ENCODE measurements around the gene RLN1. TPM values are rescaled to one million over a fixed set of nuclear protein-coding genes. Genes with fewer than 3 reads are reported as not detected.
"Not testable (repeated sequence)": the region's sequence is repeated elsewhere in the genome, so short reads cannot be mapped to it uniquely, and the experiment has no call there.

Gene RLN1
- total RNA-seq, 1 experiment from 2014 or later = not detected

- Histone ChIP-seq H3K9me3 (no peaks in the 10 kb centered on the region), H3K4me1 (no peaks in the 10 kb centered on the region), H3K4me3 (ENCODE audit: low read depth, low read length) (no peak overlapping the region), H3K36me3 (ENCODE audit: control insufficient read depth, insufficient read depth, low read length) (no peaks in the 10 kb centered on the region), H3K27me3 (replicated peaks; ENCODE audit: control insufficient read depth, insufficient read depth, low read length) (no peaks in the 10 kb centered on the region)
- Mint-ChIP-seq H3K27me3 (ENCODE audit: insufficient read depth, unreplicated experiment) (peaks cover 16% of the 10 kb centered on the region), H3K4me3 (ENCODE audit: unreplicated experiment) (no peak overlapping the region), H3K9me3 (ENCODE audit: unreplicated experiment) (peaks cover 10% of the 10 kb centered on the region), H3K27ac (ENCODE audit: unreplicated experiment) (no peak overlapping the region), H3K4me1 (ENCODE audit: low read depth, unreplicated experiment) (no peaks in the 10 kb centered on the region), H3K36me3 (ENCODE audit: insufficient read depth, unreplicated experiment) (no peaks in the 10 kb centered on the region)
- CTCF ChIA-PET = no interaction called here
- intact Hi-C loops (cut with micrococcal nuclease; ENCODE audit: unreplicated experiment) = no loop called here
- POLR2A ChIA-PET = no interaction called here
- no TSS peak for BruUV-seq (replicated peaks)
- TF ChIP-seq, protein P1, sequence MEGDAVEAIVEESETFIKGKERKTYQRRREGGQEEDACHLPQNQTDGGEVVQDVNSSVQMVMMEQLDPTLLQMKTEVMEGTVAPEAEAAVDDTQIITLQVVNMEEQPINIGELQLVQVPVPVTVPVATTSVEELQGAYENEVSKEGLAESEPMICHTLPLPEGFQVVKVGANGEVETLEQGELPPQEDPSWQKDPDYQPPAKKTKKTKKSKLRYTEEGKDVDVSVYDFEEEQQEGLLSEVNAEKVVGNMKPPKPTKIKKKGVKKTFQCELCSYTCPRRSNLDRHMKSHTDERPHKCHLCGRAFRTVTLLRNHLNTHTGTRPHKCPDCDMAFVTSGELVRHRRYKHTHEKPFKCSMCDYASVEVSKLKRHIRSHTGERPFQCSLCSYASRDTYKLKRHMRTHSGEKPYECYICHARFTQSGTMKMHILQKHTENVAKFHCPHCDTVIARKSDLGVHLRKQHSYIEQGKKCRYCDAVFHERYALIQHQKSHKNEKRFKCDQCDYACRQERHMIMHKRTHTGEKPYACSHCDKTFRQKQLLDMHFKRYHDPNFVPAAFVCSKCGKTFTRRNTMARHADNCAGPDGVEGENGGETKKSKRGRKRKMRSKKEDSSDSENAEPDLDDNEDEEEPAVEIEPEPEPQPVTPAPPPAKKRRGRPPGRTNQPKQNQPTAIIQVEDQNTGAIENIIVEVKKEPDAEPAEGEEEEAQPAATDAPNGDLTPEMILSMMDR (IDR thresholded peaks at IDR 0.05; ENCODE audit: insufficient read depth in 1 of 2, low read depth in 1 of 2, low read length in 1 of 2, severe bottlenecking in 1 of 2, unreplicated experiment in 1 of 2) = no peak
- no peak for DNase-seq
These were observed 28.8 kb downstream of the RLN1 start for GRCh38 chr9:5310851-5311250.

- CTCF ChIA-PET = no interaction called here
These were observed 33.9 kb downstream of the RLN1 start for GRCh38 chr9:5305741-5306140.

DNA sequence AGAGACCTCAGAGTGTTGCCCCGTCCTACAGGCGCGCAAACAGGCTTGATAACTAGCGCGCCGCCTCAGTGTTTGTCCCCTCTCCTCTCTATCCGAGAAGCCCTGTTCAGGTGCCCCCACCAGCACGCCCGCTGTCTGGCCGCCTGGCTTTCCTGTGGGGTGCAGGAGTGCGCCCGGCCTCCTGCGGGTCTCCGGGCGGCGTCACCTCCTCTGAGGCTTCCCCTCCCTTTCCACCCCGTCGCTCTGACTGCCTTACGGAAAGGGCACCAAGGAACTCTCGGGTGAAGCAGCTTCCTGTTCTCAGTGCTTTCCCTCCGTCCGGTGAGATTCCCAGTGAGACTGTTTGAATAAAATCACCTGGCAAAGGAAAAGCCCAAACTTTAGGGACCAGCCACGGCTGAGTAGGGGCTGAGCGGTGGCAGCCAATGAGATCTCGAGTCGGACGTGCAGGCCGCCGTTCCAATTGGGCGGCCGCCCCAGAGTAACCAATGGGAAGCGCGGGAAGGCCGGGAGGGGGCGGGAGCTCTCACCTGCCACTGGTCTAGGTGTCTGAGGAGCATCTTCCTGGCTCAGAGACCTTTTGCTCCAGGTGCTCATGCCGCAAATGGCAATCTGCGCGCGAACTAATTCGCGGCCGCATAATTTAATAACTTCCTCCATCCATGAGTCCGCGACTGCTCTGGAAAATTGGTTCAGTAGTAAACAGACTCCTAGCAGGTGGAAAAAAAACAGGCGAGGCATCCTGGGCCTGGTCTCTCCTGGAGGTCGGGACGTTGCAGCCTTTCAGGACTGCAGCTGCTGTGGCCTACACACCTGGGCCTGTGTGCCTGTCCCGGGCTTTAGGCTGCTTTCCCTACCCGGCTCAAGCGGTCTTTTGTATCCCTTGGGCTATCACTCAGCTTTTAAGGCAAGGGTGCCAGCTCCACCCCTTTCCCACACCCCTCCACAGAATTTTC is 35.6 kb downstream of the RLN1 start, which contains the start of gene RLN2:
RLN2 (minus strand) TSS at position 877 of the 956 bp plus-strand sequence; CDS start at position 741, 136 bp downstream.
- H3K9me3 ChIP-seq; H3K27me3 Mint-ChIP-seq (ENCODE audit: insufficient read depth, unreplicated experiment); H3K4me1 ChIP-seq; H3K36me3 Mint-ChIP-seq (ENCODE audit: insufficient read depth, unreplicated experiment); POLR2A ChIA-PET; H3K27me3 ChIP-seq (replicated peaks; ENCODE audit: control insufficient read depth, insufficient read depth, low read length); H3K36me3 ChIP-seq (ENCODE audit: control insufficient read depth, insufficient read depth, low read length); intact Hi-C loops (cut with micrococcal nuclease; ENCODE audit: unreplicated experiment); BruUV-seq (replicated peaks); H3K27ac Mint-ChIP-seq (ENCODE audit: unreplicated experiment); CTCF ChIA-PET; H3K4me1 Mint-ChIP-seq (ENCODE audit: low read depth, unreplicated experiment); H3K9me3 Mint-ChIP-seq (ENCODE audit: unreplicated experiment): not testable (repeated sequence)
- DNase-seq = peak in 1 of 2 experiments; percentile 7
- peak within 1 kb of the TSS; percentile 18; the same call in 1 of the 2 replicates for H3K4me3 ChIP-seq (ENCODE audit: low read depth, low read length)
- peak within 1 kb of the TSS; percentile 64 for H3K4me3 Mint-ChIP-seq (ENCODE audit: unreplicated experiment)

More at GRCh38 chr9:5305741-5306140, 33.9 kb downstream of the RLN1 start:
- Histone ChIP-seq H3K27me3 (replicated peaks; ENCODE audit: control insufficient read depth, insufficient read depth, low read length) (no peaks in the 10 kb centered on the region), H3K4me1 (no peaks in the 10 kb centered on the region), H3K9me3 (no peaks in the 10 kb centered on the region), H3K4me3 (ENCODE audit: low read depth, low read length) (no peak overlapping the region), H3K36me3 (ENCODE audit: control insufficient read depth, insufficient read depth, low read length) (no peaks in the 10 kb centered on the region)
- Mint-ChIP-seq H3K4me1 (ENCODE audit: low read depth, unreplicated experiment) (no peaks in the 10 kb centered on the region), H3K27me3 (ENCODE audit: insufficient read depth, unreplicated experiment) (peaks cover 13% of the 10 kb centered on the region), H3K4me3 (ENCODE audit: unreplicated experiment) (no peak overlapping the region), H3K36me3 (ENCODE audit: insufficient read depth, unreplicated experiment) (no peaks in the 10 kb centered on the region), H3K27ac (ENCODE audit: unreplicated experiment) (no peak overlapping the region), H3K9me3 (ENCODE audit: unreplicated experiment) (no peaks in the 10 kb centered on the region)
- POLR2A ChIA-PET = no interaction called here
- TF ChIP-seq, protein P1 (IDR thresholded peaks at IDR 0.05; ENCODE audit: insufficient read depth in 1 of 2, low read depth in 1 of 2, low read length in 1 of 2, severe bottlenecking in 1 of 2, unreplicated experiment in 1 of 2) = no peak
- no peak for DNase-seq
- no TSS peak for BruUV-seq (replicated peaks)
- intact Hi-C loops (cut with micrococcal nuclease; ENCODE audit: unreplicated experiment) = no loop called here
